Measurements from ENCODE around the gene STARD13.
A peak's percentile ranks its signal among the peaks of the same experiment; 100 is the strongest.

The STARD13 gene

DNA sequence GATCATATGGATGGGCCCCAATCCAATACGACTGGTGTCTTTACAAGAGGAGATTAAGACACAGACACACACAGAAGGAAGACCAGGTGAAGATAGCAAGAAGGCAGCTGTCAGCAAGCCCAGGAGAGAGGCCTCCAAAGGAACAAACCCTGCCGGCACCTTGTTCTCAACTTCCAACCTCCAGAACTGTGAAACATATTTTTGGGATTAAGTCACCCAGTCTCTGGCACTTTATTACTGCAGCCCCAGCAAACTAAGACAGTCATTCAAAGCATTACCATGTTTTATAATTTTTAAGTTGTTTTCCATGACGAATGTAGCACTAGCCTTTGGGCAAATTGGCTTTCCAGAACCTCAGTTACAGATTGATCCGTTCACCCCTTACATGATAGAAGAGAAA lies 11.3 kb downstream of the STARD13 start:
- peaks cover 32 to 68% of the 10 kb centered on the region in 2 donors for H3K4me1 ChIP-seq (ENCODE audit: control insufficient read depth in 1 of 2, insufficient read depth in 2 of 2, low read length in 2 of 2)
- H3K9me3 ChIP-seq (ENCODE audit: control insufficient read depth in 1 of 2, low read length in 2 of 2): no peaks in the 10 kb centered on the region
- no peaks in the 10 kb centered on the region for H3K27me3 ChIP-seq (ENCODE audit: low read depth, low read length)
- H3K36me3 ChIP-seq (ENCODE audit: control insufficient read depth in 1 of 2, insufficient read depth in 2 of 2, low read length in 2 of 2): peaks cover 0 to 8% of the 10 kb centered on the region in 2 donors
- H3K27ac ChIP-seq (ENCODE audit: low read length): no peak overlapping the region
- no peak overlapping the region for H3K4me3 ChIP-seq (ENCODE audit: low read depth in 1 of 2, low read length in 2 of 2)

DNA sequence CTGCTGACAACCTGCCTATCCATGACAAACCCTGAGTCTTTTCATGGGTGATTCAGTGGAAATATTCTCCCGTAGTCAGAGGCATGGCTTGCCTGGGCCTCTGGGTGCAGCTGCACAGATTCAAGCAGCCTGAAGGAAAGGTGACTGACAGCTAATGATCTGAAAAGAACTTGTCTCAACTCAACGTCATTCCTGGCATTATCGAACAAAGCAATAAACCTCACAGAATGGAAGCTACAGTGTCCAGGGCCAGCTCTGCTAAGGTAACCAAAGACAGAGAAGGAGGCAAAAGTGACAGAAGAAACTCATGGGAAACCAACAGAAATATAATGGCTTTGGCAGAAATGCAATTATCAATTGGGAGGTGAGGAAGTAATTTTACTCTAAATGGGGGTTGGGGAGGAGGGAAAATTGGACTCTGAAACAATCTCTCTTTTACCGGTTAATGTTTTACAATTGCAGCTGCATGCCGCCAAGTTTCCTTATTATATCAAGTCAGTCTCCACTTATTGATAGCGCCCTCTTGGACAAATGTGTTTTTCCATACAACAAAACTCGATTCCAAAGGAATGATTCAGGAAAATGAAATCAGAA lies 12.9 kb downstream of the STARD13 start:
- Histone ChIP-seq H3K36me3 (ENCODE audit: control insufficient read depth in 1 of 2, insufficient read depth in 2 of 2, low read length in 2 of 2) (no peaks in the 10 kb centered on the region), H3K27ac (ENCODE audit: low read length) (peak overlapping the region; percentile 56), H3K27me3 (ENCODE audit: low read depth, low read length) (no peaks in the 10 kb centered on the region), H3K9me3 (ENCODE audit: control insufficient read depth in 1 of 2, low read length in 2 of 2) (no peaks in the 10 kb centered on the region), H3K4me1 (ENCODE audit: control insufficient read depth in 1 of 2, insufficient read depth in 2 of 2, low read length in 2 of 2) (peaks cover 26 to 52% of the 10 kb centered on the region in 2 donors), H3K4me3 (ENCODE audit: low read depth in 1 of 2, low read length in 2 of 2) (peak overlapping the region in 1 of 2 donors; percentile 19)

GRCh38 chr13:33271759-33272158 lies 13.8 kb downstream of the STARD13 start:
- H3K4me3 ChIP-seq (ENCODE audit: low read depth in 1 of 2, low read length in 2 of 2): no peak overlapping the region
- peaks cover 19 to 43% of the 10 kb centered on the region in 2 donors for H3K4me1 ChIP-seq (ENCODE audit: control insufficient read depth in 1 of 2, insufficient read depth in 2 of 2, low read length in 2 of 2)
- no peaks in the 10 kb centered on the region for H3K9me3 ChIP-seq (ENCODE audit: control insufficient read depth in 1 of 2, low read length in 2 of 2)
- peak overlapping the region; percentile 64 for H3K27ac ChIP-seq (ENCODE audit: low read length)
- H3K36me3 ChIP-seq (ENCODE audit: control insufficient read depth in 1 of 2, insufficient read depth in 2 of 2, low read length in 2 of 2): no peaks in the 10 kb centered on the region
- H3K27me3 ChIP-seq (ENCODE audit: low read depth, low read length): no peaks in the 10 kb centered on the region

DNA sequence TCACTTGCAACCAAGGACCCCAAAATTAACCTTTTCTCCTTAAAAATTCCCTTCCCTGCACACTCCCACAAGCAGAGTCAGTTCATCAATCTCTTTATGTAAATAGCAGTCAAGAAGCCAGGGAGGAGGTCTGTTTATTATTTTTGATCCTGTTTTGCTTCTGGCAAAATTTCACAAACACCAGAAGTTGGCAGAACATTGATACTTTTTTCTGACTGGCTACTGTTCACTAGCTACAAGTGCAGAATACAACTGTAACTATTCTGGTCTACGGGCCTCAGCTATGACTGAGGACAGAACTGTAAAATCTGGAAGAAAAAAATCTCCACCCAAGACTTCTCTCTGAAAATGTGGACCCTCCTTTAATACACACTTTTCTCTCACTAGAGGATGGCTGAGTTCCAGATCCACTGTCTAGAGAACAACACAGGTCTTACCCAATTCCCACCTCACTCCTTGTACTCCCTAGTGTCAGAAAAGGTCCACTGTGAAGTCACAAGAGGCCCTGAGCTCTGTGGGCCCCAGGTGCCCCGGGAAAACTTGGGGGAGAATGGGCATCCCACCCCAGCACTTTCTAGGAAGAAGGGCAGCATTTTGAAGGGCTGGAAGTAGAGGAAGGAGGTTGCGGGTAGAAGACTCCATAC lies 14.5 kb downstream of the STARD13 start:
- H3K27me3 ChIP-seq (ENCODE audit: low read depth, low read length): no peaks in the 10 kb centered on the region
- peak overlapping the region; percentile 64 for H3K27ac ChIP-seq (ENCODE audit: low read length)
- no peaks in the 10 kb centered on the region for H3K9me3 ChIP-seq (ENCODE audit: control insufficient read depth in 1 of 2, low read length in 2 of 2)
- H3K4me3 ChIP-seq (ENCODE audit: low read depth in 1 of 2, low read length in 2 of 2): no peak overlapping the region
- peaks cover 19 to 36% of the 10 kb centered on the region in 2 donors for H3K4me1 ChIP-seq (ENCODE audit: control insufficient read depth in 1 of 2, insufficient read depth in 2 of 2, low read length in 2 of 2)
- H3K36me3 ChIP-seq (ENCODE audit: control insufficient read depth in 1 of 2, insufficient read depth in 2 of 2, low read length in 2 of 2): no peaks in the 10 kb centered on the region

- no peaks in the 10 kb centered on the region for H3K27me3 ChIP-seq (ENCODE audit: low read depth, low read length)
- H3K36me3 ChIP-seq (ENCODE audit: control insufficient read depth in 1 of 2, insufficient read depth in 2 of 2, low read length in 2 of 2): no peaks in the 10 kb centered on the region
- no peak overlapping the region for H3K27ac ChIP-seq (ENCODE audit: low read length)
- peaks cover 14 to 34% of the 10 kb centered on the region in 2 donors for H3K4me1 ChIP-seq (ENCODE audit: control insufficient read depth in 1 of 2, insufficient read depth in 2 of 2, low read length in 2 of 2)
- H3K4me3 ChIP-seq (ENCODE audit: low read depth in 1 of 2, low read length in 2 of 2): no peak overlapping the region
- H3K9me3 ChIP-seq (ENCODE audit: control insufficient read depth in 1 of 2, low read length in 2 of 2): no peaks in the 10 kb centered on the region
Measured at GRCh38 chr13:33265607-33266006, 19.9 kb downstream of the STARD13 start.

GRCh38 chr13:33265133-33265532 lies 20.4 kb downstream of the STARD13 start:
- no peaks in the 10 kb centered on the region for H3K36me3 ChIP-seq (ENCODE audit: control insufficient read depth in 1 of 2, insufficient read depth in 2 of 2, low read length in 2 of 2)
- H3K27me3 ChIP-seq (ENCODE audit: low read depth, low read length): no peaks in the 10 kb centered on the region
- no peaks in the 10 kb centered on the region for H3K9me3 ChIP-seq (ENCODE audit: control insufficient read depth in 1 of 2, low read length in 2 of 2)
- H3K4me1 ChIP-seq (ENCODE audit: control insufficient read depth in 1 of 2, insufficient read depth in 2 of 2, low read length in 2 of 2): peaks cover 18 to 34% of the 10 kb centered on the region in 2 donors
- no peak overlapping the region for H3K4me3 ChIP-seq (ENCODE audit: low read depth in 1 of 2, low read length in 2 of 2)
- H3K27ac ChIP-seq (ENCODE audit: low read length): no peak overlapping the region

DNA sequence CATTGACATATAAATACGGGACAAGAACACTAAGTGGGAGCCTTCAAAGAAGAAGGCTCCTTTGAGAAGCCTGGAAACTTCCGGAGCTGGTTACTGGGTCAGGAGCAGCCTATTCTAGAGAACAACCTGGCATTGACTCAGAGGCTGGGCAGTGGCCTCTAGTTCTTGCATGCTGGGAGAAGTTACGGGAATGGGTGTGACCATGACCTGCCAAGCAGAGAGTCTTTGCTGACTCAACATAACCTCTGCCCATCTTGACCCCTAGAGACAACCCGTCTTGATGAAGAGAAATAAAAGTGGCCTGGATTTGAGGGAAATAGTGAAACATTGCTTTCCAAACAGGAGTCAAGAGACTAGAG lies 21.0 kb downstream of the STARD13 start:
- Histone ChIP-seq H3K4me1 (ENCODE audit: control insufficient read depth in 1 of 2, insufficient read depth in 2 of 2, low read length in 2 of 2) (peaks cover 20 to 37% of the 10 kb centered on the region in 2 donors), H3K36me3 (ENCODE audit: control insufficient read depth in 1 of 2, insufficient read depth in 2 of 2, low read length in 2 of 2) (no peaks in the 10 kb centered on the region), H3K27me3 (ENCODE audit: low read depth, low read length) (no peaks in the 10 kb centered on the region), H3K9me3 (ENCODE audit: control insufficient read depth in 1 of 2, low read length in 2 of 2) (no peaks in the 10 kb centered on the region), H3K27ac (ENCODE audit: low read length) (peak overlapping the region; percentile 16), H3K4me3 (ENCODE audit: low read depth in 1 of 2, low read length in 2 of 2) (no peak overlapping the region)

DNA sequence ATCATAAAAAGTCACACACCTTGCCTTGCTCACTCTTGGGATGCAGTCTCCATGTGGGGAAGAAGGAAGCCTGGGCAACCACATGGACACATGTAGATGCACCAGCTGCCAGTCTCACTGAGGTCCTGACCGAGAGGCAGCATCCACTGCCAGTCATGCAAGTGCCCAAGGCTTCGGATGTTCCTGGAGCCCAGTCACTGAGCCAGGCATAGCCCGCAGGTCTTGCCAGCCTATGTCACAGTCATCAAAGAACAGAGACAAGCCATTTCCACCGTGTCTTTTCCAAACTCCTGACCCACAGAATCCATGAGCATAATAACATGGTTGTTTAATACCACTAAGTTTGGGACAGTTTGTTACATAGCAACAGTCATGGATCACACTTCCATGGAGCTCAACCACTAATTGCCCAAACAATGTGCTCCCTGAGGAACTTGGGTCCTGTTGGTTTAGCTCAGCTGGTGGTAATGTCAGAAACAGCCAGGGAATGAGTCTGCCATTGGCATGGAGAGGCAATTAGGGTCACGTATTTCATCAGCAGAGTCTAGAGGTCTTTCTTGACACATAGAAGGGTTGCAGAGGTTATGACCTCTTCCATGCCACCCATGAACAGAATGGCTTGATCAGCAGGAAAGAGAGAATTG lies 21.5 kb downstream of the STARD13 start:
- Histone ChIP-seq H3K4me1 (ENCODE audit: control insufficient read depth in 1 of 2, insufficient read depth in 2 of 2, low read length in 2 of 2) (peaks cover 20 to 41% of the 10 kb centered on the region in 2 donors), H3K9me3 (ENCODE audit: control insufficient read depth in 1 of 2, low read length in 2 of 2) (no peaks in the 10 kb centered on the region), H3K27ac (ENCODE audit: low read length) (peak overlapping the region; percentile 79)

DNA sequence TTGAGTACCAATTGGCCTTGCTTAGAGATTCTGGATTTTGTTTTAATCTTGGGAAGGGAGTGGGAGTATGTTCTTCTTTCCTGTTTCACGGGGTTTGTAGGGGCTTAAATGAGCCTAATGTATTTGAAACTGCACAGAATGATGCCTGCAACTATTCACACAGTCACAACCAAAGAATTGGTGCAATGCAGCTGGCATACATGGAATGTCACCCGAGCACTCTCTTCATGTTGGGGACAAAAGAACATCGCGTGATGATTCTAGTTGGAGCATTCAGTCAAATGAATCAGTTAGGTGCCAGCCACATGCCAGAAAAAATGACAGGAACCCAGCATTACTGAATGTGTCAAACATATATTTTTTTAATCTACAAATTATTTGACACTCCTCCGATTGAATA lies 22.1 kb downstream of the STARD13 start:
- H3K27me3 ChIP-seq (ENCODE audit: low read depth, low read length): no peaks in the 10 kb centered on the region
- H3K36me3 ChIP-seq (ENCODE audit: control insufficient read depth in 1 of 2, insufficient read depth in 2 of 2, low read length in 2 of 2): no peaks in the 10 kb centered on the region
- H3K9me3 ChIP-seq (ENCODE audit: control insufficient read depth in 1 of 2, low read length in 2 of 2): no peaks in the 10 kb centered on the region
- no peak overlapping the region for H3K4me3 ChIP-seq (ENCODE audit: low read depth in 1 of 2, low read length in 2 of 2)
- H3K27ac ChIP-seq (ENCODE audit: low read length): peak overlapping the region; percentile 79
- H3K4me1 ChIP-seq (ENCODE audit: control insufficient read depth in 1 of 2, insufficient read depth in 2 of 2, low read length in 2 of 2): peaks cover 24 to 46% of the 10 kb centered on the region in 2 donors

More for the DNA sequence above, 21.5 kb downstream of the STARD13 start:
- Histone ChIP-seq H3K4me3 (ENCODE audit: low read depth in 1 of 2, low read length in 2 of 2) (no peak overlapping the region), H3K27me3 (ENCODE audit: low read depth, low read length) (no peaks in the 10 kb centered on the region), H3K36me3 (ENCODE audit: control insufficient read depth in 1 of 2, insufficient read depth in 2 of 2, low read length in 2 of 2) (no peaks in the 10 kb centered on the region)

- Histone ChIP-seq H3K4me3 (ENCODE audit: low read depth in 1 of 2, low read length in 2 of 2) (no peak overlapping the region), H3K27me3 (ENCODE audit: low read depth, low read length) (no peaks in the 10 kb centered on the region), H3K36me3 (ENCODE audit: control insufficient read depth in 1 of 2, insufficient read depth in 2 of 2, low read length in 2 of 2) (no peaks in the 10 kb centered on the region), H3K27ac (ENCODE audit: low read length) (peak overlapping the region; percentile 79), H3K9me3 (ENCODE audit: control insufficient read depth in 1 of 2, low read length in 2 of 2) (no peaks in the 10 kb centered on the region), H3K4me1 (ENCODE audit: control insufficient read depth in 1 of 2, insufficient read depth in 2 of 2, low read length in 2 of 2) (peaks cover 28 to 51% of the 10 kb centered on the region in 2 donors)
Measured at GRCh38 chr13:33262997-33263396, 22.6 kb downstream of the STARD13 start.

DNA sequence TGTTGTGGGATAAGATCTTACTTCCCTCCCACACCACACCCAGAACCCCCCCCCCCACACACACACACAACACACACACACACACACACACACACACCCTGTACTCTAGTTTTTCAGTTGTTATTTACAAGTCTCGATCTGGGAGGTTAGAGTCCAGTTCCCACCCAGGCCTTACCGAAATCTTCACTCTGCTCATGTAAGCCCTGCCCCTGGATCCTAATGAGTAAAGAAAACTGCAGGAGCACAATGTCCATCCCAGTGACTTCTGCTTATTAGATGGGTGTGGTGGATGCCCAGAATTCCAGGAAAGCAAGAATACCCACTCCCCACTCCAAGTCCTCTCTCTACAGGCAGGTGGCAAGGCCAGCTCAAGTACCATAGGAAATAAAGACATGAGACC lies 23.0 kb downstream of the STARD13 start:
- H3K4me1 ChIP-seq (ENCODE audit: control insufficient read depth in 1 of 2, insufficient read depth in 2 of 2, low read length in 2 of 2): peaks cover 31 to 55% of the 10 kb centered on the region in 2 donors
- no peaks in the 10 kb centered on the region for H3K9me3 ChIP-seq (ENCODE audit: control insufficient read depth in 1 of 2, low read length in 2 of 2)
- H3K27ac ChIP-seq (ENCODE audit: low read length): peak overlapping the region; percentile 79
- H3K27me3 ChIP-seq (ENCODE audit: low read depth, low read length): no peaks in the 10 kb centered on the region
- H3K36me3 ChIP-seq (ENCODE audit: control insufficient read depth in 1 of 2, insufficient read depth in 2 of 2, low read length in 2 of 2): no peaks in the 10 kb centered on the region
- no peak overlapping the region for H3K4me3 ChIP-seq (ENCODE audit: low read depth in 1 of 2, low read length in 2 of 2)

Data from muscle layer of duodenum (tissue), 2 donors.